GM23338 (cell line): ENCODE data around the gene APP. TPM values are rescaled to one million over a fixed set of nuclear protein-coding genes. Genes with fewer than 3 reads are reported as not detected.

Source experiments
- ATAC-seq: fragments of 200-7000 bp; cut with Tn5 transposase; 3 replicates; pipeline ENCODE4 v1.9.1; 2020
- DNase-seq: peaks from one replicate; pipeline ENCODE4 v3.0.0-alpha.2; 2015; ENCODE audit warnings: low spot score
- H2AFZ ChIP-seq: fragments of 200-600 bp; sonication (generic); 2 replicates; pipeline ENCODE4 v1.8.0; 2016; ENCODE audit warnings: antibody characterized with exemption, mild to moderate bottlenecking, moderate library complexity
- H3F3A ChIP-seq: fragments of 200-600 bp; sonication (generic); replicated peaks from 2 replicates; pipeline ENCODE4 v1.8.0; 2017; ENCODE audit warnings: antibody characterized with exemption, mixed run types, low read depth
- H3K27ac ChIP-seq: fragments of 200-600 bp; sonication (generic); 2 replicates; pipeline ENCODE4 v1.6.1; 2016; ENCODE audit warnings: low read depth
- H3K27me3 ChIP-seq: fragments of 200-600 bp; sonication (generic); 2 replicates; pipeline ENCODE4 v1.8.0; 2016; ENCODE audit warnings: mild to moderate bottlenecking, mixed run types, moderate library complexity; ENCODE audit not compliant: insufficient read depth
- H3K36me3 ChIP-seq: fragments of 200-600 bp; sonication (generic); 2 replicates; pipeline ENCODE4 v1.8.0; 2016; ENCODE audit warnings: mild to moderate bottlenecking; ENCODE audit not compliant: insufficient read depth
- H3K4me1 ChIP-seq: fragments of 200-600 bp; sonication (generic); 2 replicates; pipeline ENCODE4 v1.8.0; 2016; ENCODE audit warnings: mild to moderate bottlenecking, moderate library complexity; ENCODE audit not compliant: insufficient read depth
- H3K4me2 ChIP-seq: fragments of 200-600 bp; sonication (generic); 2 replicates; pipeline ENCODE4 v1.7.1; 2017; ENCODE audit warnings: mixed run types
- H3K4me3 ChIP-seq: fragments of 200-600 bp; sonication (generic); 2 replicates; pipeline ENCODE4 v1.6.1; 2016; ENCODE audit warnings: mixed run types
- H3K79me2 ChIP-seq: fragments of 200-600 bp; sonication (generic); replicated peaks from 2 replicates; pipeline ENCODE4 v1.8.0; 2017; ENCODE audit warnings: mild to moderate bottlenecking; ENCODE audit not compliant: insufficient read depth
- H3K9me2 ChIP-seq: fragments of 200-600 bp; sonication (generic); 2 replicates; pipeline ENCODE4 v1.8.0; 2017; ENCODE audit not compliant: insufficient read depth
- H4K20me1 ChIP-seq: fragments of 200-600 bp; sonication (generic); replicated peaks from 2 replicates; pipeline ENCODE4 v1.8.0; 2017; ENCODE audit warnings: mild to moderate bottlenecking; ENCODE audit not compliant: insufficient read depth
- H3K27ac Mint-ChIP-seq: 2 replicates; pipeline ENCODE4 v1.8.0; 2020; ENCODE audit warnings: inconsistent platforms, mild to moderate bottlenecking, moderate library complexity, mixed read lengths
- H3K27me3 Mint-ChIP-seq: 3 replicates; pipeline ENCODE4 v1.8.0; 2022; ENCODE audit warnings: low read depth, mild to moderate bottlenecking, moderate library complexity, mixed read lengths, inconsistent platforms; ENCODE audit not compliant: insufficient read depth, poor library complexity
- H3K36me3 Mint-ChIP-seq: 3 replicates; pipeline ENCODE4 v1.8.0; 2021; ENCODE audit warnings: low read depth, mild to moderate bottlenecking, inconsistent platforms, moderate library complexity, mixed read lengths
- H3K4me1 Mint-ChIP-seq: 3 replicates; pipeline ENCODE4 v1.8.0; 2020; ENCODE audit warnings: mild to moderate bottlenecking, inconsistent platforms, mixed read lengths
- H3K4me3 Mint-ChIP-seq: 3 replicates; pipeline ENCODE4 v1.8.0; 2021; ENCODE audit warnings: moderate library complexity, mild to moderate bottlenecking, inconsistent platforms, mixed read lengths
- H3K9me3 Mint-ChIP-seq: 3 replicates; pipeline ENCODE4 v1.8.0; 2020; ENCODE audit warnings: moderate library complexity, mild to moderate bottlenecking, inconsistent platforms, mixed read lengths
- EZH2 ChIP-seq: fragments of 200-600 bp; sonication (generic); IDR thresholded peaks from one replicate; pipeline ENCODE4 v1.8.0; 2017; ENCODE audit warnings: antibody characterized with exemption, mild to moderate bottlenecking, low read depth; ENCODE audit not compliant: unreplicated experiment
- POLR2AphosphoS5 ChIP-seq: IDR thresholded peaks from 2 replicates; pipeline ENCODE4 v1.6.1; 2016; ENCODE audit warnings: antibody characterized with exemption, low read depth
- ZNF114 ChIP-seq: fragments of 250-450 bp; sonication (Bioruptor Pico); IDR thresholded peaks from 2 replicates; pipeline ENCODE4 v1.5.0; 2020; ENCODE audit warnings: mild to moderate bottlenecking, moderate library complexity
- polyA plus RNA-seq: library from polyadenylated mRNA; unstranded; fragments of >200 nt; fragmentation: Nextera tagmentation; extraction: Ambion mirVana; gene quantifications from 2 replicates; pipeline ENCODE4 v1.2.1, GENCODE V29; 2016
- total RNA-seq: library from RNA; depleted of rRNA; stranded (reverse); fragments of >200 nt; shearing (Covaris generic); gene quantifications from 2 replicates; pipeline ENCODE4 v1.2.3, GENCODE V29; 2014
- TF ChIP-seq, protein P1 (sequence below): fragments of 250-450 bp; sonication (Bioruptor Pico); IDR thresholded peaks from 2 replicates; pipeline ENCODE4 v1.5.0; 2020; ENCODE audit warnings: mild to moderate bottlenecking, moderate library complexity
- TF ChIP-seq, protein P2 (sequence below): IDR thresholded peaks from one replicate; pipeline ENCODE4 v1.6.1; 2018; ENCODE audit warnings: antibody characterized with exemption; ENCODE audit not compliant: unreplicated experiment
- TF ChIP-seq, protein P3 (sequence below), 2 experiments: fragments of 200-600 bp in 1 of 2; sonication (generic) in 1 of 2; conservative IDR thresholded peaks; 2 replicates each; pipeline versions ENCODE4 v1.5.1 to v1.6.1; 2016 to 2017; ENCODE audit warnings: antibody characterized with exemption in 2 of 2, low read depth in 2 of 2, mild to moderate bottlenecking in 2 of 2, moderate library complexity in 1 of 2

Gene APP
- total and polyA plus RNA-seq, 2 experiments from 2014 or later, result 69.4 to 444 TPM

DNA sequence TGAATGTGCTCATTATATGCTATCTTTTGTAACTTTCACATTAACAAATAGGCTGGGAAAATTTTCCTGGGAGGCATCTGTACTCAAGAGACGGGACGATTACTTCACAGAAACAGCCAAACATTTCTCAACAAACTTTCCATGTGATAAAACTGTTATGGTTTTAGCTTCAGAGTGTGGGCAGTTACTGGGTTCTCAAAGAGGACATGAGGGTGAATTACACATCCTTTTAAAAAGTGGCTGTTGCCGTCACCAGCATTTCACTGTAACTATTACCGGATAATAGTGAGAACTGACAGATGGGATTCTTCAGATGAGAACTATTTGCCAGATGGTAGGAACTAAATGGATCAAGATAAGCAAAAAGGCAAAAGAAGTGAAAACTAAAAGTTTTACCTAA lies 109.1 kb downstream of the APP start (continued):
- TF ChIP-seq, protein P1, sequence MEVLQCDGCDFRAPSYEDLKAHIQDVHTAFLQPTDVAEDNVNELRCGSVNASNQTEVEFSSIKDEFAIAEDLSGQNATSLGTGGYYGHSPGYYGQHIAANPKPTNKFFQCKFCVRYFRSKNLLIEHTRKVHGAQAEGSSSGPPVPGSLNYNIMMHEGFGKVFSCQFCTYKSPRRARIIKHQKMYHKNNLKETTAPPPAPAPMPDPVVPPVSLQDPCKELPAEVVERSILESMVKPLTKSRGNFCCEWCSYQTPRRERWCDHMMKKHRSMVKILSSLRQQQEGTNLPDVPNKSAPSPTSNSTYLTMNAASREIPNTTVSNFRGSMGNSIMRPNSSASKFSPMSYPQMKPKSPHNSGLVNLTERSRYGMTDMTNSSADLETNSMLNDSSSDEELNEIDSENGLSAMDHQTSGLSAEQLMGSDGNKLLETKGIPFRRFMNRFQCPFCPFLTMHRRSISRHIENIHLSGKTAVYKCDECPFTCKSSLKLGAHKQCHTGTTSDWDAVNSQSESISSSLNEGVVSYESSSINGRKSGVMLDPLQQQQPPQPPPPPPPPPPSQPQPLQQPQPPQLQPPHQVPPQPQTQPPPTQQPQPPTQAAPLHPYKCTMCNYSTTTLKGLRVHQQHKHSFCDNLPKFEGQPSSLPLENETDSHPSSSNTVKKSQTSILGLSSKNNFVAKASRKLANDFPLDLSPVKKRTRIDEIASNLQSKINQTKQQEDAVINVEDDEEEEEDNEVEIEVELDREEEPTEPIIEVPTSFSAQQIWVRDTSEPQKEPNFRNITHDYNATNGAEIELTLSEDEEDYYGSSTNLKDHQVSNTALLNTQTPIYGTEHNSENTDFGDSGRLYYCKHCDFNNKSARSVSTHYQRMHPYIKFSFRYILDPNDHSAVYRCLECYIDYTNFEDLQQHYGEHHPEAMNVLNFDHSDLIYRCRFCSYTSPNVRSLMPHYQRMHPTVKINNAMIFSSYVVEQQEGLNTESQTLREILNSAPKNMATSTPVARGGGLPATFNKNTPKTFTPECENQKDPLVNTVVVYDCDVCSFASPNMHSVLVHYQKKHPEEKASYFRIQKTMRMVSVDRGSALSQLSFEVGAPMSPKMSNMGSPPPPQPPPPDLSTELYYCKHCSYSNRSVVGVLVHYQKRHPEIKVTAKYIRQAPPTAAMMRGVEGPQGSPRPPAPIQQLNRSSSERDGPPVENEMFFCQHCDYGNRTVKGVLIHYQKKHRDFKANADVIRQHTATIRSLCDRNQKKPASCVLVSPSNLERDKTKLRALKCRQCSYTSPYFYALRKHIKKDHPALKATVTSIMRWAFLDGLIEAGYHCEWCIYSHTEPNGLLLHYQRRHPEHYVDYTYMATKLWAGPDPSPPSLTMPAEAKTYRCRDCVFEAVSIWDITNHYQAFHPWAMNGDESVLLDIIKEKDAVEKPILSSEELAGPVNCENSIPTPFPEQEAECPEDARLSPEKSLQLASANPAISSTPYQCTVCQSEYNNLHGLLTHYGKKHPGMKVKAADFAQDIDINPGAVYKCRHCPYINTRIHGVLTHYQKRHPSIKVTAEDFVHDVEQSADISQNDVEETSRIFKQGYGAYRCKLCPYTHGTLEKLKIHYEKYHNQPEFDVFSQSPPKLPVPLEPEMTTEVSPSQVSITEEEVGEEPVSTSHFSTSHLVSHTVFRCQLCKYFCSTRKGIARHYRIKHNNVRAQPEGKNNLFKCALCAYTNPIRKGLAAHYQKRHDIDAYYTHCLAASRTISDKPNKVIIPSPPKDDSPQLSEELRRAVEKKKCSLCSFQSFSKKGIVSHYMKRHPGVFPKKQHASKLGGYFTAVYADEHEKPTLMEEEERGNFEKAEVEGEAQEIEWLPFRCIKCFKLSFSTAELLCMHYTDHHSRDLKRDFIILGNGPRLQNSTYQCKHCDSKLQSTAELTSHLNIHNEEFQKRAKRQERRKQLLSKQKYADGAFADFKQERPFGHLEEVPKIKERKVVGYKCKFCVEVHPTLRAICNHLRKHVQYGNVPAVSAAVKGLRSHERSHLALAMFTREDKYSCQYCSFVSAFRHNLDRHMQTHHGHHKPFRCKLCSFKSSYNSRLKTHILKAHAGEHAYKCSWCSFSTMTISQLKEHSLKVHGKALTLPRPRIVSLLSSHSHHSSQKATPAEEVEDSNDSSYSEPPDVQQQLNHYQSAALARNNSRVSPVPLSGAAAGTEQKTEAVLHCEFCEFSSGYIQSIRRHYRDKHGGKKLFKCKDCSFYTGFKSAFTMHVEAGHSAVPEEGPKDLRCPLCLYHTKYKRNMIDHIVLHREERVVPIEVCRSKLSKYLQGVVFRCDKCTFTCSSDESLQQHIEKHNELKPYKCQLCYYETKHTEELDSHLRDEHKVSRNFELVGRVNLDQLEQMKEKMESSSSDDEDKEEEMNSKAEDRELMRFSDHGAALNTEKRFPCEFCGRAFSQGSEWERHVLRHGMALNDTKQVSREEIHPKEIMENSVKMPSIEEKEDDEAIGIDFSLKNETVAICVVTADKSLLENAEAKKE (CRISPR knock-in tag), result no peak
- no peak for TF ChIP-seq EZH2

DNA sequence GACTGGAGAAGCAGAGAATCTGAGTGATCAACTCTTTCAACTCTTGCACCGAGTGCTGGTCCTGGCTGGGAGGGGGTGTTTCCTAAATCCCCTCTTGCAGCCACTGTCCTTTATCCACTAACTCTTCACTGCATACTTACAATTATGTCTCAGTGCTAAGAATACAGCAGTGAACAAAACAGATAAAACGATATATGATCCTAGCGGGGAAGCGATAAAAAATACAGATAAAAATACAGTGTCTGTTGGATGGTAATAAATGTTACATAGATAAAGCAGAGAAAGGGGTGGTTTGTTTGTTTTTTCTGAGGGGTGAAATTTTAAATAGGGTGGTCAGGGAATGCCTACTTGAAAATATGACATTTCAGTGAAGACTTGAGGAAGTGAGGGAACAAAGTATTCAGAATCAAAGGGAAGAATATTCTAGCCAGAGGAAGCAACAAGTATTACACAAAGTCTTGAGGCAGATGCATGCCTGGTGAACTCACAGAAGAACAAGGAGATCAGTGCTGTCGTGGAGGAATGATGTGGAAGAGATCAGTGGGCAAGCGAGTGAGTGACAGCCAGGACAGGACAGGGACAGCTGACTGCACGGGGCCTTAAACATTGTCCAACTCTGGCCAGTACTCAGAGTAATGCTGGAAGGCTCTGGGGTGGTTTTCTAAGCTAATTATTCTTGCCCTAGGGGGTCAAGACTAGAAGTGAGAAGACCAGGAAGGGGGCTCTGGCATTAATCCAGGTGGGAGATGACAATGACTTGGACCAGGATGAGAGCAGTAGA lies 110.0 kb downstream of the APP start:
- Histone ChIP-seq H3K27ac (peak overlapping the region; percentile 55; the same call in 1 of the 2 replicates), H3K4me3 (no peak overlapping the region), H3K36me3 (no peaks in the 10 kb centered on the region), H4K20me1 (peaks cover 31% of the 10 kb centered on the region), H3K27me3 (no peaks in the 10 kb centered on the region), H3F3A (no peaks in the 10 kb centered on the region), H3K4me2 (no peak overlapping the region), H2AFZ (no peak overlapping the region), H3K79me2 (peaks cover 99% of the 10 kb centered on the region), H3K4me1 (peaks cover 53% of the 10 kb centered on the region), H3K9me2 (no peaks in the 10 kb centered on the region)
- Mint-ChIP-seq H3K27ac (peak overlapping the region; percentile 15), H3K27me3 (peaks cover 2% of the 10 kb centered on the region), H3K4me3 (no peak overlapping the region; the same call in 2 of the 3 replicates), H3K9me3 (no peaks in the 10 kb centered on the region), H3K36me3 (no peaks in the 10 kb centered on the region), H3K4me1 (peaks cover 59% of the 10 kb centered on the region)
- DNase-seq, result no peak
- no peak; the same call in 2 of the 3 replicates for ATAC-seq
- TF ChIP-seq, protein P2, sequence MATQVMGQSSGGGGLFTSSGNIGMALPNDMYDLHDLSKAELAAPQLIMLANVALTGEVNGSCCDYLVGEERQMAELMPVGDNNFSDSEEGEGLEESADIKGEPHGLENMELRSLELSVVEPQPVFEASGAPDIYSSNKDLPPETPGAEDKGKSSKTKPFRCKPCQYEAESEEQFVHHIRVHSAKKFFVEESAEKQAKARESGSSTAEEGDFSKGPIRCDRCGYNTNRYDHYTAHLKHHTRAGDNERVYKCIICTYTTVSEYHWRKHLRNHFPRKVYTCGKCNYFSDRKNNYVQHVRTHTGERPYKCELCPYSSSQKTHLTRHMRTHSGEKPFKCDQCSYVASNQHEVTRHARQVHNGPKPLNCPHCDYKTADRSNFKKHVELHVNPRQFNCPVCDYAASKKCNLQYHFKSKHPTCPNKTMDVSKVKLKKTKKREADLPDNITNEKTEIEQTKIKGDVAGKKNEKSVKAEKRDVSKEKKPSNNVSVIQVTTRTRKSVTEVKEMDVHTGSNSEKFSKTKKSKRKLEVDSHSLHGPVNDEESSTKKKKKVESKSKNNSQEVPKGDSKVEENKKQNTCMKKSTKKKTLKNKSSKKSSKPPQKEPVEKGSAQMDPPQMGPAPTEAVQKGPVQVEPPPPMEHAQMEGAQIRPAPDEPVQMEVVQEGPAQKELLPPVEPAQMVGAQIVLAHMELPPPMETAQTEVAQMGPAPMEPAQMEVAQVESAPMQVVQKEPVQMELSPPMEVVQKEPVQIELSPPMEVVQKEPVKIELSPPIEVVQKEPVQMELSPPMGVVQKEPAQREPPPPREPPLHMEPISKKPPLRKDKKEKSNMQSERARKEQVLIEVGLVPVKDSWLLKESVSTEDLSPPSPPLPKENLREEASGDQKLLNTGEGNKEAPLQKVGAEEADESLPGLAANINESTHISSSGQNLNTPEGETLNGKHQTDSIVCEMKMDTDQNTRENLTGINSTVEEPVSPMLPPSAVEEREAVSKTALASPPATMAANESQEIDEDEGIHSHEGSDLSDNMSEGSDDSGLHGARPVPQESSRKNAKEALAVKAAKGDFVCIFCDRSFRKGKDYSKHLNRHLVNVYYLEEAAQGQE, result no peak
- no peak for TF ChIP-seq EZH2
- TF ChIP-seq, protein P3, sequence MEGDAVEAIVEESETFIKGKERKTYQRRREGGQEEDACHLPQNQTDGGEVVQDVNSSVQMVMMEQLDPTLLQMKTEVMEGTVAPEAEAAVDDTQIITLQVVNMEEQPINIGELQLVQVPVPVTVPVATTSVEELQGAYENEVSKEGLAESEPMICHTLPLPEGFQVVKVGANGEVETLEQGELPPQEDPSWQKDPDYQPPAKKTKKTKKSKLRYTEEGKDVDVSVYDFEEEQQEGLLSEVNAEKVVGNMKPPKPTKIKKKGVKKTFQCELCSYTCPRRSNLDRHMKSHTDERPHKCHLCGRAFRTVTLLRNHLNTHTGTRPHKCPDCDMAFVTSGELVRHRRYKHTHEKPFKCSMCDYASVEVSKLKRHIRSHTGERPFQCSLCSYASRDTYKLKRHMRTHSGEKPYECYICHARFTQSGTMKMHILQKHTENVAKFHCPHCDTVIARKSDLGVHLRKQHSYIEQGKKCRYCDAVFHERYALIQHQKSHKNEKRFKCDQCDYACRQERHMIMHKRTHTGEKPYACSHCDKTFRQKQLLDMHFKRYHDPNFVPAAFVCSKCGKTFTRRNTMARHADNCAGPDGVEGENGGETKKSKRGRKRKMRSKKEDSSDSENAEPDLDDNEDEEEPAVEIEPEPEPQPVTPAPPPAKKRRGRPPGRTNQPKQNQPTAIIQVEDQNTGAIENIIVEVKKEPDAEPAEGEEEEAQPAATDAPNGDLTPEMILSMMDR (conservative IDR thresholded peaks at IDR 0.05; ENCODE audit: low read depth in 2 of 2), result no peak
- no peak for TF ChIP-seq ZNF114 (CRISPR knock-in tag)
- TF ChIP-seq POLR2AphosphoS5, result no peak
